ENCODE data around the gene PFDN5. TPM values are rescaled to one million over a fixed set of nuclear protein-coding genes. Genes with fewer than 3 reads are reported as not detected.
A peak's percentile ranks its signal among the peaks of the same experiment; 100 is the strongest.
"Not testable (repeated sequence)": the region's sequence is repeated elsewhere in the genome, so short reads cannot be mapped to it uniquely, and the experiment has no call there.

The PFDN5 gene
- total RNA-seq, 1 donor from 2014 or later = 359 TPM

- no peak for ATAC-seq (ENCODE audit: poor library complexity)
- no peak for DNase-seq
- intact Hi-C loops (cut with DNase I) = no loop called here
Observed at GRCh38 chr12:53279283-53279869, 16.0 kb upstream of the PFDN5 start.

GRCh38 chr12:53279888-53280498 lies 15.3 kb upstream of the PFDN5 start:
- intact Hi-C loops (cut with DNase I) = no loop called here
- DNase-seq (no peak), ATAC-seq (ENCODE audit: poor library complexity) (no peak)

- no peak for DNase-seq
- intact Hi-C loops (cut with DNase I) = no loop called here
- ATAC-seq (ENCODE audit: poor library complexity) = peak; percentile 52
Observed at GRCh38 chr12:53286448-53286847, 8.9 kb upstream of the PFDN5 start.

- ATAC-seq (ENCODE audit: poor library complexity) (peak; percentile 89), DNase-seq (peak; percentile 77)
- intact Hi-C loops (cut with DNase I) = loop anchor here (2.0 kb wide), 1 partner anchor 75 kb away; no protein-coding TSS in a partner anchor
Observed at GRCh38 chr12:53287741-53288216, 7.6 kb upstream of the PFDN5 start.

- DNase-seq = no peak
Observed at GRCh38 chr12:53288322-53288721, 7.0 kb upstream of the PFDN5 start.

GRCh38 chr12:53289891-53290290 lies 5.5 kb upstream of the PFDN5 start:
- intact Hi-C loops (cut with DNase I) = loop anchor here (2.0 kb wide), 1 partner anchor 77 kb away; no protein-coding TSS in a partner anchor
- no peak for ATAC-seq (ENCODE audit: poor library complexity)
- DNase-seq = no peak

More at GRCh38 chr12:53288322-53288721, 7.0 kb upstream of the PFDN5 start:
- intact Hi-C loops (cut with DNase I) = loop anchor here (2.0 kb wide), 1 partner anchor 76 kb away; no protein-coding TSS in a partner anchor
- no peak for ATAC-seq (ENCODE audit: poor library complexity)

GRCh38 chr12:53290661-53291060 lies 4.7 kb upstream of the PFDN5 start:
- ATAC-seq (ENCODE audit: poor library complexity) = no peak
- DNase-seq = no peak

GRCh38 chr12:53292426-53292825 lies 2.9 kb upstream of the PFDN5 start:
- intact Hi-C loops (cut with DNase I) = no loop called here
- ATAC-seq (ENCODE audit: poor library complexity) = no peak
- DNase-seq = no peak

More at GRCh38 chr12:53290661-53291060, 4.7 kb upstream of the PFDN5 start:
- intact Hi-C loops (cut with DNase I) = no loop called here

- DNase-seq (no peak), ATAC-seq (ENCODE audit: poor library complexity) (peak; percentile 0)
- intact Hi-C loops (cut with DNase I) = no loop called here
Observed at GRCh38 chr12:53295891-53296219, 513 bp downstream of the PFDN5 start.

GRCh38 chr12:53297106-53297505 lies 1.8 kb downstream of the PFDN5 start:
- ATAC-seq (ENCODE audit: poor library complexity); DNase-seq; intact Hi-C loops (cut with DNase I): not testable (repeated sequence)

GRCh38 chr12:53298164-53298563 lies 2.8 kb downstream of the PFDN5 start:
- DNase-seq (no peak), ATAC-seq (ENCODE audit: poor library complexity) (no peak)
- intact Hi-C loops (cut with DNase I) = no loop called here

- intact Hi-C loops (cut with DNase I) = no loop called here
- ATAC-seq (ENCODE audit: poor library complexity) = no peak
- DNase-seq = no peak
Observed at GRCh38 chr12:53299101-53299453, 3.7 kb downstream of the PFDN5 start.

- ATAC-seq (ENCODE audit: poor library complexity) (peak; percentile 85), DNase-seq (peak; percentile 93)
- intact Hi-C loops (cut with DNase I) = no loop called here
Observed at GRCh38 chr12:53299454-53300180, 4.3 kb downstream of the PFDN5 start, which contains the start of gene MYG1. MYG1 (plus strand) TSS chr12:53299695; CDS start chr12:53299738, 43 bp downstream.

GRCh38 chr12:53300187-53300586 lies 4.8 kb downstream of the PFDN5 start:
- ATAC-seq (ENCODE audit: poor library complexity) (no peak), DNase-seq (no peak)
- intact Hi-C loops (cut with DNase I) = no loop called here

- DNase-seq (no peak), ATAC-seq (ENCODE audit: poor library complexity) (no peak)
- intact Hi-C loops (cut with DNase I) = no loop called here
Observed at GRCh38 chr12:53302903-53303302, 7.6 kb downstream of the PFDN5 start.

- DNase-seq (no peak), ATAC-seq (ENCODE audit: poor library complexity) (no peak)
- intact Hi-C loops (cut with DNase I) = no loop called here
Observed at GRCh38 chr12:53306826-53307225, 11.5 kb downstream of the PFDN5 start.

GRCh38 chr12:53308276-53308675 lies 12.9 kb downstream of the PFDN5 start:
- ATAC-seq (ENCODE audit: poor library complexity) (no peak), DNase-seq (no peak)
- intact Hi-C loops (cut with DNase I) = no loop called here

- ATAC-seq (ENCODE audit: poor library complexity) (no peak), DNase-seq (no peak)
- intact Hi-C loops (cut with DNase I) = no loop called here
Observed at GRCh38 chr12:53313996-53314395, 18.7 kb downstream of the PFDN5 start.

GRCh38 chr12:53320352-53321195 lies 25.2 kb downstream of the PFDN5 start:
- ATAC-seq (ENCODE audit: poor library complexity) = no peak
- intact Hi-C loops (cut with DNase I) = loop anchor here (10.0 kb wide), 1 partner anchor 184 kb away; the partner anchor contains the start of genes NPFF and TARBP2
- DNase-seq = no peak

All from Right ventricle myocardium superior (tissue), 1 donor.